ENCODE measurements around the gene PAGE2. TPM values are rescaled to one million over a fixed set of nuclear protein-coding genes. Genes with fewer than 3 reads are reported as not detected.
A peak's percentile ranks its signal among the peaks of the same experiment; 100 is the strongest.
"Not testable (repeated sequence)": the region's sequence is repeated elsewhere in the genome, so short reads cannot be mapped to it uniquely, and the experiment has no call there.

PAGE2 gene
- total RNA-seq, 1 experiment from 2014 or later: not detected

DNA sequence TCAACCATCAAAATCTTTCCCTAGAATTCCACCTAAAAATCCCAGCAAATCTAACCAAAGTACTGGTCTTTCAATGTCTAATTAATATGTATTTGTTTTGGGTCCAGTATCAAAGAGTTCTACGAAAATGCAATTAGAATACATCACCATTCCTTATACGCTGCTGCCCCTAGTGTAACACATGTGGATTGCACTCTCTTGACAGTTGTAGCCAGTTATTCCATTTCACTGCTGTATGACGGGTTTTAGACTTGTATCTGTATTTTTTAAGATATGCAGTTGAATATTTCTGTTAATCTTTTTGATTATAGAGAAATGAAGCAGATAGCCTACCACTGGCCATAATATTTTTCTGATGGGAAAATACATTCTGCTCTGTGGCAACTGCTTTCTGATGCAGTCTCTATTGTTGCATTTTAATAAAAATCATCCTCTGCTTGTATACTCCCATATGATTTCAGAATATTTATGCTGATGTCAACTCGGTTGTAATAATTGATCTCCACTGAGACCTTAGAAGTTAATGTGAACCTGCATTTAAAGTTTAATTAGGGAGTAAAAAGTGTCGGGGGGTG lies 31.1 kb upstream of the PAGE2 start:
- H3K27me3 ChIP-seq (ENCODE audit: insufficient read depth, low read length): no peaks in the 10 kb centered on the region
- H4K20me1 ChIP-seq (ENCODE audit: insufficient read depth): no peaks in the 10 kb centered on the region
- no peak overlapping the region for H3K27ac ChIP-seq (ENCODE audit: low read depth, low read length)
- TF ChIP-seq YY1 (IDR thresholded peaks at IDR 0.05; ENCODE audit: extremely low read depth, insufficient replicate concordance, low read depth, low read length) (no peak), ZBTB33 (IDR thresholded peaks at IDR 0.05; ENCODE audit: extremely low read depth, insufficient replicate concordance, low read length) (no peak), CEBPB (IDR thresholded peaks at IDR 0.05; ENCODE audit: low read depth) (no peak), RAD21 (IDR thresholded peaks at IDR 0.05; ENCODE audit: low read depth) (peak; percentile 76), ELF1 (IDR thresholded peaks at IDR 0.05; ENCODE audit: borderline replicate concordance, low read depth) (no peak), POLR2AphosphoS5 (IDR thresholded peaks at IDR 0.05; ENCODE audit: low read depth, low read length) (no peak), ZNF274 (IDR thresholded peaks at IDR 0.05; ENCODE audit: low read depth, low read length) (no peak), EZH2 (IDR thresholded peaks at IDR 0.05) (no peak), EGR1 (IDR thresholded peaks at IDR 0.05; ENCODE audit: low read depth) (no peak), SP1 (IDR thresholded peaks at IDR 0.05; ENCODE audit: low read depth) (no peak)
- TF ChIP-seq, protein P1, sequence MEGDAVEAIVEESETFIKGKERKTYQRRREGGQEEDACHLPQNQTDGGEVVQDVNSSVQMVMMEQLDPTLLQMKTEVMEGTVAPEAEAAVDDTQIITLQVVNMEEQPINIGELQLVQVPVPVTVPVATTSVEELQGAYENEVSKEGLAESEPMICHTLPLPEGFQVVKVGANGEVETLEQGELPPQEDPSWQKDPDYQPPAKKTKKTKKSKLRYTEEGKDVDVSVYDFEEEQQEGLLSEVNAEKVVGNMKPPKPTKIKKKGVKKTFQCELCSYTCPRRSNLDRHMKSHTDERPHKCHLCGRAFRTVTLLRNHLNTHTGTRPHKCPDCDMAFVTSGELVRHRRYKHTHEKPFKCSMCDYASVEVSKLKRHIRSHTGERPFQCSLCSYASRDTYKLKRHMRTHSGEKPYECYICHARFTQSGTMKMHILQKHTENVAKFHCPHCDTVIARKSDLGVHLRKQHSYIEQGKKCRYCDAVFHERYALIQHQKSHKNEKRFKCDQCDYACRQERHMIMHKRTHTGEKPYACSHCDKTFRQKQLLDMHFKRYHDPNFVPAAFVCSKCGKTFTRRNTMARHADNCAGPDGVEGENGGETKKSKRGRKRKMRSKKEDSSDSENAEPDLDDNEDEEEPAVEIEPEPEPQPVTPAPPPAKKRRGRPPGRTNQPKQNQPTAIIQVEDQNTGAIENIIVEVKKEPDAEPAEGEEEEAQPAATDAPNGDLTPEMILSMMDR (IDR thresholded peaks at IDR 0.05 in 2 of 3, conservative IDR thresholded peaks at IDR 0.05 in 1 of 3; ENCODE audit: borderline replicate concordance in 1 of 3, insufficient read depth in 1 of 3, low read depth in 2 of 3, low read length in 2 of 3): peak; percentile 44 to 67 (median 65); a peak in 5 of 6 replicates
- TF ChIP-seq, protein P2, sequence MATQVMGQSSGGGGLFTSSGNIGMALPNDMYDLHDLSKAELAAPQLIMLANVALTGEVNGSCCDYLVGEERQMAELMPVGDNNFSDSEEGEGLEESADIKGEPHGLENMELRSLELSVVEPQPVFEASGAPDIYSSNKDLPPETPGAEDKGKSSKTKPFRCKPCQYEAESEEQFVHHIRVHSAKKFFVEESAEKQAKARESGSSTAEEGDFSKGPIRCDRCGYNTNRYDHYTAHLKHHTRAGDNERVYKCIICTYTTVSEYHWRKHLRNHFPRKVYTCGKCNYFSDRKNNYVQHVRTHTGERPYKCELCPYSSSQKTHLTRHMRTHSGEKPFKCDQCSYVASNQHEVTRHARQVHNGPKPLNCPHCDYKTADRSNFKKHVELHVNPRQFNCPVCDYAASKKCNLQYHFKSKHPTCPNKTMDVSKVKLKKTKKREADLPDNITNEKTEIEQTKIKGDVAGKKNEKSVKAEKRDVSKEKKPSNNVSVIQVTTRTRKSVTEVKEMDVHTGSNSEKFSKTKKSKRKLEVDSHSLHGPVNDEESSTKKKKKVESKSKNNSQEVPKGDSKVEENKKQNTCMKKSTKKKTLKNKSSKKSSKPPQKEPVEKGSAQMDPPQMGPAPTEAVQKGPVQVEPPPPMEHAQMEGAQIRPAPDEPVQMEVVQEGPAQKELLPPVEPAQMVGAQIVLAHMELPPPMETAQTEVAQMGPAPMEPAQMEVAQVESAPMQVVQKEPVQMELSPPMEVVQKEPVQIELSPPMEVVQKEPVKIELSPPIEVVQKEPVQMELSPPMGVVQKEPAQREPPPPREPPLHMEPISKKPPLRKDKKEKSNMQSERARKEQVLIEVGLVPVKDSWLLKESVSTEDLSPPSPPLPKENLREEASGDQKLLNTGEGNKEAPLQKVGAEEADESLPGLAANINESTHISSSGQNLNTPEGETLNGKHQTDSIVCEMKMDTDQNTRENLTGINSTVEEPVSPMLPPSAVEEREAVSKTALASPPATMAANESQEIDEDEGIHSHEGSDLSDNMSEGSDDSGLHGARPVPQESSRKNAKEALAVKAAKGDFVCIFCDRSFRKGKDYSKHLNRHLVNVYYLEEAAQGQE (IDR thresholded peaks at IDR 0.05; ENCODE audit: low read depth): no peak
- H3K79me2 ChIP-seq (ENCODE audit: insufficient read depth, low read length): no peaks in the 10 kb centered on the region
- POLR2A ChIA-PET: no interaction called here
- no peak overlapping the region for H3K9ac ChIP-seq (ENCODE audit: low read length)
- ATAC-seq (peak; percentile 80), DNase-seq (ENCODE audit: low read depth, low spot score) (peak; percentile 16)
- RAD21 ChIA-PET (ENCODE audit: low non-redundant PET in 1 of 2, low total read pairs in 2 of 2, uncharacterized antibody in 2 of 2, unreplicated experiment in 2 of 2): no interaction called here
- intact Hi-C loops (cut with micrococcal nuclease): loop anchor here (1.0 to 10.0 kb wide), 3 partner anchors 166 to 423 kb away; no protein-coding TSS in a partner anchor
- no TSS peak for BruUV-seq (replicated peaks)
- no peaks in the 10 kb centered on the region for H3K4me1 ChIP-seq (ENCODE audit: control insufficient read depth in 1 of 2, insufficient read depth in 2 of 2, low read length in 2 of 2)
- CTCF ChIA-PET: interaction anchor here (0.6 to 1.0 kb wide), 2 partner anchors 166 to 418 kb away, joined by 3 to 5 read pairs; no protein-coding TSS in a partner anchor
- H3K9me2 ChIP-seq (ENCODE audit: insufficient read depth): no peaks in the 10 kb centered on the region
- H3K4me2 ChIP-seq (ENCODE audit: low read length): peak overlapping the region; percentile 43
- no peak overlapping the region for H2AFZ ChIP-seq (ENCODE audit: low read depth, low read length, poor library complexity, severe bottlenecking)
- no peaks in the 10 kb centered on the region for H3K36me3 ChIP-seq (ENCODE audit: control insufficient read depth in 1 of 2, insufficient read depth in 2 of 2, low read length in 2 of 2)
- no peaks in the 10 kb centered on the region for H3K9me3 ChIP-seq (ENCODE audit: control insufficient read depth in 1 of 2, insufficient read depth in 1 of 2, low read depth in 1 of 2, low read length in 2 of 2)
- no peak overlapping the region for H3K4me3 ChIP-seq (replicated peaks in 1 of 2; ENCODE audit: low read depth in 1 of 2, low read length in 2 of 2)

DNA sequence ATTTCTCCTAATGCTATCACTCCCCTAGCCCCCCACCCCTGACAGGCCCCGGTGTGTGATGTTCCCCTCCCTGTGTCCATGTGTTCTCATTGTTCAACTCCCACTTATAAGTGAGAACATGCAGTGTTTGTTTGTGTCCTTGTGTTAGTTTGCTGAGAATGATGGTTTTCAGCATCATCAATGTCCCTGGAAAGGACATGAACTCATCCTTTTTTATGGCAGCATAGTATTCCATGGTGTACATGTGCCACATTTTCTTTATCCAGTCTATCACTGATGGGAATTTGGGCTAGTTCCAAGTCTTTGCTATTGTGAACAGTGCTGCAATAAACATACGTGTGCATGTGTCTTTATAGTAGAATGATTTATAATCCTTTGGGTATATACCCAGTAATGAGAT lies 21.6 kb upstream of the PAGE2 start:
- H3K36me3 ChIP-seq (ENCODE audit: control insufficient read depth in 1 of 2, insufficient read depth in 2 of 2, low read length in 2 of 2); H3K9me2 ChIP-seq (ENCODE audit: insufficient read depth); H4K20me1 ChIP-seq (ENCODE audit: insufficient read depth); H3K9ac ChIP-seq (ENCODE audit: low read length); POLR2A ChIA-PET; H3K4me2 ChIP-seq (ENCODE audit: low read length); H3K27ac ChIP-seq (ENCODE audit: low read depth, low read length); H3K79me2 ChIP-seq (ENCODE audit: insufficient read depth, low read length); H3K27me3 ChIP-seq (ENCODE audit: insufficient read depth, low read length); RAD21 ChIA-PET (ENCODE audit: low non-redundant PET in 1 of 2, low total read pairs in 2 of 2, uncharacterized antibody in 2 of 2, unreplicated experiment in 2 of 2); H3K4me1 ChIP-seq (ENCODE audit: control insufficient read depth in 1 of 2, insufficient read depth in 2 of 2, low read length in 2 of 2); intact Hi-C loops (cut with micrococcal nuclease); H3K4me3 ChIP-seq (replicated peaks in 1 of 2; ENCODE audit: low read depth in 1 of 2, low read length in 2 of 2); BruUV-seq (replicated peaks); CTCF ChIA-PET; H3K9me3 ChIP-seq (ENCODE audit: control insufficient read depth in 1 of 2, insufficient read depth in 1 of 2, low read depth in 1 of 2, low read length in 2 of 2); DNase-seq (ENCODE audit: low read depth, low spot score); ATAC-seq; H2AFZ ChIP-seq (ENCODE audit: low read depth, low read length, poor library complexity, severe bottlenecking): not testable (repeated sequence)
